Lower leg skin (tissue), 4 donors: Measurements from ENCODE around the gene FXYD5. TPM values are rescaled to one million over a fixed set of nuclear protein-coding genes. Genes with fewer than 3 reads are reported as not detected.

Experiments
- DNase-seq, 2 donors: peaks; one replicate each; pipeline ENCODE4 v3.0.0-alpha.2; 2019; ENCODE audit warnings: low spot score in 2 of 2
- H3K4me3 ChIP-seq: fragments of 200-600 bp; sonication (generic); 2 replicates; pipeline ENCODE4 v1.5.1; 2017; ENCODE audit warnings: mild to moderate bottlenecking, low read depth; ENCODE audit not compliant: poor library complexity, severe bottlenecking
- CTCF ChIP-seq, 3 donors: fragments of 450-650 bp; IDR thresholded peaks; one replicate each; pipeline ENCODE4 v1.5.1; 2016; ENCODE audit warnings: antibody characterized with exemption in 3 of 3, mild to moderate bottlenecking in 3 of 3, moderate library complexity in 2 of 3
- POLR2A ChIP-seq, 2 donors: fragments of 450-650 bp; IDR thresholded peaks; one replicate each; pipeline ENCODE4 v1.6.1; 2016 to 2017; ENCODE audit warnings: antibody characterized with exemption in 2 of 2, mild to moderate bottlenecking in 1 of 2, moderate library complexity in 1 of 2
- WGBS, 2 donors: methylation state at CpG; one replicate each; pipeline ENCODE4 v1.1.5; 2018; 5-methylcytosine and 5-hydroxymethylcytosine counted together
- intact Hi-C: fragments of 100-400 bp; cut with DNase I; formaldehyde crosslinking; loops from one replicate; pipeline ENCODE4 v1.15.0; 2023; ENCODE audit warnings: low total_unique reads
- total RNA-seq, 4 donors: library from RNA; depleted of rRNA; stranded (reverse); fragments of >200 nt; gene quantifications; one replicate each; pipeline ENCODE4 v1.1.0, GENCODE V29; 2016

The FXYD5 gene
- total RNA-seq, 4 donors from 2014 or later, result 41.4 to 59.8 (median 57.7) TPM

GRCh38 chr19:35122687-35123551 lies 31.6 kb upstream of the FXYD5 start:
- WGBS, 2 donors, result 52 to 53% methylated on average over 19 of the region's 19 CpGs
- intact Hi-C loops, result no loop called here

GRCh38 chr19:35123573-35123972 lies 31.0 kb upstream of the FXYD5 start:
- 25 to 42% methylated on average over 3 to 5 of the region's 5 CpGs for WGBS, 2 donors
- intact Hi-C loops, result no loop called here

More at GRCh38 chr19:35122687-35123551, 31.6 kb upstream of the FXYD5 start:
- H3K4me3 ChIP-seq, result no peak overlapping the region
- TF ChIP-seq POLR2A (IDR thresholded peaks at IDR 0.05) (no peak), CTCF (IDR thresholded peaks at IDR 0.05) (no peak)
- DNase-seq, result no peak

GRCh38 chr19:35124098-35125060 lies 30.2 kb upstream of the FXYD5 start:
- intact Hi-C loops, result no loop called here
- TF ChIP-seq CTCF (IDR thresholded peaks at IDR 0.05), result no peak
- peak in 1 of 2 donors; percentile 19 for TF ChIP-seq POLR2A (IDR thresholded peaks at IDR 0.05)
- DNase-seq, result peak; percentile 93 to 99
- H3K4me3 ChIP-seq, result no peak overlapping the region
- WGBS, 2 donors, result 4 to 5% methylated on average over 27 to 38 of the region's 42 CpGs

More at GRCh38 chr19:35123573-35123972, 31.0 kb upstream of the FXYD5 start:
- no peak for TF ChIP-seq POLR2A (IDR thresholded peaks at IDR 0.05)
- no peak for TF ChIP-seq CTCF (IDR thresholded peaks at IDR 0.05)
- DNase-seq, result peak; percentile 80 to 94
- no peak overlapping the region for H3K4me3 ChIP-seq

GRCh38 chr19:35125270-35125717 lies 29.2 kb upstream of the FXYD5 start:
- H3K4me3 ChIP-seq, result no peak overlapping the region
- intact Hi-C loops, result no loop called here

More at GRCh38 chr19:35125270-35125717, 29.2 kb upstream of the FXYD5 start:
- WGBS, 2 donors, result 62 to 74% methylated on average over 18 to 19 of the region's 19 CpGs
- no peak for TF ChIP-seq CTCF (IDR thresholded peaks at IDR 0.05)
- TF ChIP-seq POLR2A (IDR thresholded peaks at IDR 0.05), result no peak
- DNase-seq, result no peak
